HG03469 (cell line): Measurements from ENCODE around the gene CHP1.
A peak's percentile ranks its signal among the peaks of the same experiment; 100 is the strongest.
"Not testable (repeated sequence)": the region's sequence is repeated elsewhere in the genome, so short reads cannot be mapped to it uniquely, and the experiment has no call there.

Source experiments
- ATAC-seq: cut with Tn5 transposase; IDR thresholded peaks from one replicate; pipeline ENCODE4 v1.9.1; 2021; ENCODE audit warnings: mild to moderate bottlenecking, moderate library complexity, moderate number of reproducible peaks; ENCODE audit not compliant: unreplicated experiment

CHP1 gene

DNA sequence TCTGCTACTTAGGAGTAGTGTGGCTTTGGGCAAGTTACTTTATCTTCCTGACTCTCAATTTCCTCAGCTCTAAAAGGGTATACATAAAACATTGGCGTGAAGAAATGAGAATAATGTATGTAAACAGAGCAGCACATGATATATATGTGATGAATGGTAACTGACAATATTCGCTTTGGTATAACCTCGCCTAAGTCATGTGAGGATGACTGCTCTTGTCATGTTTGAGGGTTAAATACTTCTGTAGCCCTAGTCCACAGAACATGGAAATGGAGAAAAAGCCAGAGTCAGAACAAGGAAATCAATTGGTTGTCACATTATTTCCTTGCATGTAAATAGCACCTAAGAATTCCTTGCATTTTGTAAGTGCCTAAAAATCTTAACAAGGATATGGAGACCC is 25.0 kb downstream of the CHP1 start:
- no peak for ATAC-seq

DNA sequence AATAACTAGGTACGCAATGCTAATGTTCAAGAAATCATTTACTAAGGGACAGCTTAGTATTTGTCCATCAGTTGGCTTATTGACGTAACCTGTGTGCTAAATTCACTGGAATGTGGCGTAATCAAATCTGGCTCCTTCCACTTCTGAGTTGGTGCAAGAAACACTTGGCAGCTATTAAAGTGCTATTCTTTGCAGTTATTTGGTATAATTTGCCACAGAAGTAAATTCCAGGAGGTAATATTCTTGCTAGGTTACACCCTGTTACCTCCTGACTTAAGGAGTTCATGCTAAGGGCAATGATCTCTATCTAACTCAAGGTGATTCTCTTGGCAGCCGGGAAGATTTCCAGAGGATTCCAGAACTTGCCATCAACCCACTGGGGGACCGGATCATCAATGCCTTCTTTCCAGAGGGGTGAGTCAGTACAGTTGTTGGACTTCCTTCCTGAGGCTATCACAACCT is 25.5 kb downstream of the CHP1 start:
- no peak for ATAC-seq

GRCh38 chr15:41258750-41259471 is 27.8 kb downstream of the CHP1 start:
- no peak for ATAC-seq

- no peak for ATAC-seq
Observed at GRCh38 chr15:41259546-41260189, 28.6 kb downstream of the CHP1 start.

GRCh38 chr15:41260924-41261323 is 29.9 kb downstream of the CHP1 start:
- ATAC-seq, result not testable (repeated sequence)

DNA sequence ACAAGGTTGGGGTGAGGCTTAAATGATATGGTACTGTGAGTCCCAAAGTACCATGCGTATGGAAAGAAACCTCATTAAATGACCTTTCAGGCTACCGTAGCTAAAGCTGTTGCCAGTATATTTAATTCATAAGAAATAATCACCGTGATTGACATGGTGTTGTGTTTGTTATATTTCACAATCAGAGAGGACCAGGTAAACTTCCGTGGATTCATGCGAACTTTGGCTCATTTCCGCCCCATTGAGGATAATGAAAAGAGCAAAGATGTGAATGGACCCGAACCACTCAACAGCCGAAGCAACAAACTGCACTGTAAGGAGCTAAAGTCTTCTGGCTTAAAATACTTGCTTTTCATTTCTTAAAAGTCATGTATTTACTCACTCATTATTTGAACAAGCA is 31.5 kb downstream of the CHP1 start:
- ATAC-seq, result no peak

DNA sequence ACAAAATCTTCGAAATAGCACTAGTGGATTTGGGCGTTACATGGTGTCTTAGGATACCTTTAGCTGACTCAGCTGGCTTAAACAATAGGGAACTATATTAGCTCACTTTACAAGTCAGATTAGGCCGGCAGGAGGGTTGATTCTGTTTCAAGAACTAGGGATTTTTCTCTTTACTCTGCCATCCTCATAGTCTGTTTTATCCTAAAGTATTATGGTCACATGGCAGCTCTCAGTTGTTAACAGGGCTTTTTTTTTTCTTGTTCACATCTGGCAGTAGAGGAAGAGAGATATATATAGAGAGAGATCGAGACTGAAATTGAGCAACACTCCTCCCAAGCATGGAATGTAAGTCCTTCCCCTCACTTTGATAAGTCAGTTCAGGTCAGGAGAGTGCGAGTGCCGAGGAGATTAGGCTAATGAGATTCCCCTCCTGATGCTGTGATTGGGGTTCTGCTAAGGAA is 32.9 kb downstream of the CHP1 start:
- no peak for ATAC-seq

DNA sequence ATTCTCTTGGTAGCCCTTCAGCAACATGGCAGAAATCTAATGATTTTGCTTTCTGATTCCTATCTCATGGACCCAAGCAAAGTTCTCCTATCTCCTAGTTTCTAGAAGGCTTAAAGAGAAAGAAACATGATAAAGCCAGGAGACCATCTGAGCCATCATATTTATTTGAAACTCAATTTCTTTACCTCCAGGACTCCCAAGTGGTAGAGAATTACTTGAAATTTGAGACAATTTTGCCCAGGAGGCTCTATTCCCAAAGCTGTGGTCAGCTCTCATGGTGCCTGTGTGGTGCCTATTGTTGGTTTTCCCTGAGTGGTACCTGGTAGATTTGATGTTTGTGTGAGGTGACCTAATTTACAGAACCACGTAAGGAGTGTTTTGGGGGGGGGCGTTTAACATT is 38.8 kb downstream of the CHP1 start:
- no peak for ATAC-seq

DNA sequence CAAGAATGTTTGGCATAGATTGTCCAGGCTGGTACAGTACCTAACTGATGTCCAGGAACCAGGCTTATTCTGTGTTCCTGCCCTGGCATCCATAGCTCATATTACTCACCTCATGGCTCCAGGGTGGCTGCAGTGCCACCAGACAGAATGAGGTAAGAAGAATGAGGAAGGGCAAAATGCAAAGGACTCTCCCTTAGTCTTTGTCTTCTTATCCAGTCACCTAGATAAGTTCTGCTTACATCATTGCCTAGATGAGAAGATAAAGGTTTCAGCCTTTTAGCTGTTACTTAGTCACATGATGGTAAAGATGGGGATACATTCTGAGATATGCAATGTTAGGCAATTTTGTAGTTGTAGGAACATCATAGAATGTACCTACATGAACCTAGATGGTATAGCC is 45.8 kb downstream of the CHP1 start:
- ATAC-seq, result no peak

DNA sequence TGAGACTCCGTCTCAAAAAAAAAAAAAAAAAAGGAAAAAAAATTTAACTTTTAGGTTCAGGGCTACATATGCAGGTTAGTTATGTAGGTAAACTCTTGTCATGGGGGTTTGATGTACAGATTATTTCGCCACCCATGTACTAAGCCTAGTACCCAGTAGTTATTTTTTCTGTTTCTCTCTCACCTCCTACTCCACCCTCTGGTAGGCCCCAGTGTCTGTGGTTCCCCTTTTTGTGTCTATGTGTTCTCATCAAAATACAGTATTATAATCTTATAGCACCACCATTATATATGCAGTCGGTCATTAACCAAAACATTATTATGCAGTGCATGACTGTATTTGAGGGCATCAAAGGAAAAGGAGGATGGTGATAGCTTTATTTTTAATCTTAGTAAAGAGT is 47.3 kb downstream of the CHP1 start:
- no peak for ATAC-seq

- ATAC-seq, result no peak
Observed at GRCh38 chr15:41279535-41280283, 48.6 kb downstream of the CHP1 start.

DNA sequence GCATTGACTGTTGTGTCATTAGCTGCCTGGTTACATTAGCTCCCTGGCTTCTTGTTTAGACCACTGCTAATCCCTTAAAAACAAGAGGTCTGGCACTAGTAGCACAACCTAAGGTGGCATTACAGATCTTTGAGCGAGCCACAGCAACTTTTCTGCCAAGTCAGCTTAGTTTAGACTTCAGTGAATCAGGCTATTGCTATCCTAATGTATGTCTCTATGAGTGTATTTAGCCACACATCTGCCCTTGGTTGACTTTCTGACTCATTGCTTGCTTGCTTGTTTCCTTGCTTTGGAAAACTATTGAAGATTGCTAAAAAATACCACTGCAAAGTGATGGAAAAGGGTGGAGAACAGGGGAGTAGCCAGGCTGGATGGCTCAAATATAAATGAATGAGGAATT is 50.2 kb downstream of the CHP1 start:
- ATAC-seq, result no peak

DNA sequence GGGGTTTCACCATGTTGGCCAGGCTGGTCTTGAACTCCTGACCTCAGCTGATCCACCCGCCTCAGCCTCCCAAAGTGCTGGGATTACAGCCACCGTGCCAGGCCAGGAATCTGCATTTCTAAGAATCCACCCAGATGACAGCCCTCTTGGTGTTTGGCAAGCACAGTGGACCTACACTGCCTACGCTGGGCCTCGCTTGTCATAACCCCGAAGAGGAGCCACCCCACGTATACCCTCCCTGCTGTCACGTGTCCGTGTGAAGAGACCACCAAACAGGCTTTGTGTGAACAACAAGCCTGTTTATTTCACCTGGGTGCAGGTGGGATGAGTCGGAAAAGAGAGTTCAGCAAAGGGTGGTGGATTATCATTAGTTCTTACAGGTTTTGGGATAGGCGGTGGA is 51.4 kb downstream of the CHP1 start:
- not testable (repeated sequence) for ATAC-seq

- ATAC-seq, result not testable (repeated sequence)
Observed at GRCh38 chr15:41282980-41283652, 52.0 kb downstream of the CHP1 start.

DNA sequence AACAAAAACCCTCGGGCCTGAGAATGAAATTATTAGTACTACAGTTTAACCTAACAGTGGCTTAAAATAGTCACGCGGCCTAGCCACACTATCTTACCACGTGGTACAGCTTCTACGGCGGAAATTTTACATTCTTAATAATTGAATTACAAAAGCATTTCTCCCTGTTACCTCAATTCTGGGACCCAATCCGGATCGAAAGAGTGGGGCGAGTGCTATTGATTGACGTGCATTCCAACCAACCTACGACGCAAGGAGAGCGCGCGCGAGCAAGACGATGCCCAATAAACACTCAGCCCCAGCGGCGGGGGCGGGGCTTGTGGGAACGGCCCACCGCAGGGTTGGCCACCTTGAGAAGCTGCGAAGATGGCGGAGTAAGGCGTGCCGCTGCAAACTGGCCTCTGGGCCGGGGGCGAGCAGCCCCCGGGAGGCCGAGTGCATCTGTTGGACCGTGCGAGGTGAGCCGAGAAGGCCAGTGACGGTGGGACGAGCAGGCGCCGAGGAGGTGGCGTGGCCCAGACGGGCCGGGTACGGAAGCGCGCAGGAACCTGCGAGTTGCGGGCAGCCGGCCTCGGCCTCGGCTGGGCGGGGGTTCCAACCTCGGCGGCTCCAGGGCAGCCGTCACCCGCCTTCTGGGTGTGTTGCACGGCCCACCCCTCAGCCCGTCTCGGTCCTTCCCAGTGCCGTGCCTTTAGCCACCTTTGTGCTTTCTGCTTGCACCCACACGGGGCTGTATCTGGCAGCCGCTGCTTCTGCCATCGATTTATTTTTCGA is 52.8 kb downstream of the CHP1 start:
- ATAC-seq, result peak; percentile 91

DNA sequence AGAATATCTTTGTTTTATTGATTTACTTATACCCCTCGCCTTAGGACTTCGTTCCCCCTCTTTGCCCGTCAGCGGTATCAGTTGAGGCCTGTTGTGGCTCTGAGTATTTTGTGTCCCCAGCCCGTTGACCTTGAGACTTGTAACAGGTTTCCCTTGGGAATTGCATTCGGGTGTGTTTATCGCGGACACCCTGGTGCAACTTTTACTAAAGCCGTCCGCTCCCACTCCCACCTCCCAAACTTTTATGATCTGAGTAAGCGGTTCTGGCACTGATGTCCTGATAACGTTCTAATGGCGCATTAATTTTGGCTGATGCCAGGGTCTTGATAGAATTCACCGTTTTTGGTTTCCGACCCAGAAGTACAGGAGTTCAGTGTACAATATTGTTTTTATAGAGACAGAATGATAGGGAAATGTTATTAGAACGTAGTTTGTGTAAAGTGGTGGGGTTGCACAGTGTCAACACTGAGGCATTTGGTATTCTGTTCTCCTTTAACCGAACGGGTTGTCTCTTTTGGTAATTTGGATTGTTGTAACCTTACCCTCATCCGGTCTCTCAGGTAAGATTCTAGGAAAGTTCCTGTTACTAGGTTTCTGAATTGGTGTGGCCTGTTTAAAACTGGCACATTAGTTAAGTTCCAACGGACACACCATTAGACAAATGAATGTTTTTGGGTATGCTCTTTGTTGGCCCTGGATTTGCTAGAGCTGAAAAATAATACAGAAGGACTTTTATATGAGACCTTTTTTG is 53.5 kb downstream of the CHP1 start:
- no peak for ATAC-seq

GRCh38 chr15:41285285-41285684 is 54.2 kb downstream of the CHP1 start:
- ATAC-seq, result no peak

- no peak for ATAC-seq
Observed at GRCh38 chr15:41286665-41287333, 55.7 kb downstream of the CHP1 start.

- ATAC-seq, result no peak
Observed at GRCh38 chr15:41288464-41288863, 57.4 kb downstream of the CHP1 start.
